A549 (cell line): Measurements from ENCODE around the gene MLNR. TPM values are rescaled to one million over a fixed set of nuclear protein-coding genes. Genes with fewer than 3 reads are reported as not detected.

ENCODE experiments used
- ATAC-seq, 2 experiments: fragments of 200-7000 bp in 1 of 2; fragments of >200 bp in 1 of 2; cut with Nextera tagmentation in 1 of 2; cut with Tn5 transposase in 1 of 2; 3 replicates each; pipeline versions ENCODE4 v1.8.0 to v1.9.1; 2018 to 2020; ENCODE audit warnings: mild to moderate bottlenecking in 1 of 2, moderate library complexity in 1 of 2
- CTCF ChIA-PET: fragments of 300-600 bp; sonication (Branson Sonifier 250); formaldehyde crosslinking; extraction: SDS; loops from one replicate; lab custom pipeline; 2021; ENCODE audit warnings: antibody characterized with exemption, inconsistent platforms; lab: Yijun Ruan, JAX
- POLR2A ChIA-PET: fragments of 350-600 bp; formaldehyde crosslinking; extraction: SDS; loops from one replicate; lab custom pipeline; 2021; ENCODE audit warnings: antibody characterized with exemption, inconsistent platforms; lab: Yijun Ruan, JAX
- DNase-seq, 2 experiments: peaks; one replicate each; pipeline versions ENCODE4 v3.0.0 to v3.0.0-alpha.2; 2011 to 2016; ENCODE audit warnings: low read depth in 1 of 2, low spot score in 1 of 2
- FAIRE-seq: peaks from 2 replicates; lab custom pipeline; 2011; peaks lifted over from hg19 to GRCh38; lab: Jason Lieb, UNC
- H3K27ac ChIP-seq, 2 experiments: fragments of >200 bp; sonication (Bioruptor Twin); formaldehyde crosslinking; 3 replicates each; pipeline ENCODE4 v1.5.1; 2016 to 2017
- H3K4me1 ChIP-seq: fragments of >200 bp; sonication (Bioruptor Twin); formaldehyde crosslinking; 3 replicates; pipeline ENCODE4 v1.6.1; 2016
- H3K4me2 ChIP-seq: fragments of >200 bp; sonication (Bioruptor Twin); formaldehyde crosslinking; 3 replicates; pipeline ENCODE4 v1.6.1; 2016
- H3K4me3 ChIP-seq: fragments of >200 bp; sonication (Bioruptor Twin); formaldehyde crosslinking; 3 replicates; pipeline ENCODE4 v1.5.1; 2016
- H3K9me3 ChIP-seq: fragments of >200 bp; sonication (Bioruptor Twin); formaldehyde crosslinking; 3 replicates; pipeline ENCODE4 v1.6.1; 2016
- BHLHE40 ChIP-seq: IDR thresholded peaks from 2 replicates; pipeline ENCODE4 v1.6.1; 2012; ENCODE audit warnings: low read depth, low read length, inconsistent platforms
- CHD2 ChIP-seq: fragments of 150-350 bp; IDR thresholded peaks from 2 replicates; pipeline ENCODE4 v1.6.1; 2014; ENCODE audit warnings: low read length; ENCODE audit not compliant: partially characterized antibody
- FOSL2 ChIP-seq, 2 experiments: fragments of 450-650 bp in 1 of 2; fragments of >200 bp in 1 of 2; sonication (Bioruptor Twin) in 1 of 2; formaldehyde crosslinking; IDR thresholded peaks; 2 replicates each; pipeline versions ENCODE4 v1.5.0 to v1.6.1; 2016 to 2020; ENCODE audit warnings: mild to moderate bottlenecking in 1 of 2, moderate library complexity in 1 of 2
- HEYL ChIP-seq: fragments of 250-450 bp; sonication (Bioruptor Pico); IDR thresholded peaks from 2 replicates; pipeline ENCODE4 v1.8.0; 2021; ENCODE audit warnings: mild to moderate bottlenecking, moderate library complexity
- JUN ChIP-seq, 2 experiments: fragments of >200 bp; sonication (Bioruptor Twin); formaldehyde crosslinking; IDR thresholded peaks; 2 replicates in 1 of 2; 3 replicates in 1 of 2; pipeline ENCODE4 v1.6.1; 2016 to 2017
- MAFK ChIP-seq: fragments of 450-650 bp; IDR thresholded peaks from 2 replicates; pipeline ENCODE4 v1.6.1; 2014; ENCODE audit not compliant: partially characterized antibody
- NPAS2 ChIP-seq: fragments of 250-450 bp; sonication (Bioruptor Pico); IDR thresholded peaks from 2 replicates; pipeline ENCODE4 v1.8.0; 2022; ENCODE audit warnings: mild to moderate bottlenecking, moderate library complexity, borderline replicate concordance
- NR3C1 ChIP-seq: fragments of >200 bp; sonication (Bioruptor Twin); formaldehyde crosslinking; IDR thresholded peaks from 3 replicates; pipeline ENCODE4 v1.6.1; 2017
- POLR2A ChIP-seq: IDR thresholded peaks from 2 replicates; pipeline ENCODE4 v1.6.1; 2012; ENCODE audit warnings: mild to moderate bottlenecking, low read length
- RARB ChIP-seq: fragments of 250-450 bp; sonication (Bioruptor Pico); IDR thresholded peaks from 2 replicates; pipeline ENCODE4 v1.8.0; 2021; ENCODE audit warnings: mild to moderate bottlenecking, moderate library complexity
- RFX5 ChIP-seq: fragments of 450-650 bp; IDR thresholded peaks from 2 replicates; pipeline ENCODE4 v1.7.1; 2014; ENCODE audit warnings: antibody characterized with exemption, mild to moderate bottlenecking, moderate library complexity
- SMC3 ChIP-seq: fragments of >200 bp; sonication (Bioruptor Twin); formaldehyde crosslinking; IDR thresholded peaks from 3 replicates; pipeline ENCODE4 v1.6.1; 2018; ENCODE audit warnings: inconsistent platforms
- TP53 ChIP-seq: fragments of 250-450 bp; sonication (Bioruptor Pico); IDR thresholded peaks from 2 replicates; pipeline ENCODE4 v1.5.0; 2021; ENCODE audit warnings: mild to moderate bottlenecking, moderate library complexity
- ZSCAN20 ChIP-seq: fragments of 250-450 bp; sonication (Bioruptor Pico); IDR thresholded peaks from 2 replicates; pipeline ENCODE4 v1.8.0; 2022; ENCODE audit warnings: mild to moderate bottlenecking, moderate library complexity
- WGBS: methylation state at CpG from one replicate; pipeline ENCODE4 v1.1.6; 2017; ENCODE audit errors: missing lambda C conversion rate; 5-methylcytosine and 5-hydroxymethylcytosine counted together
- polyA minus RNA-seq: library from RNA; depleted of rRNA, polyadenylated mRNA; stranded (reverse); fragments of >200 nt; gene quantifications from 2 replicates; pipeline ENCODE4 v1.2.3, GENCODE V29; 2011; rRNA and poly(A)+ RNA removed
- polyA plus RNA-seq, 4 experiments: library from polyadenylated mRNA; depleted of rRNA in 3 of 4; stranded (reverse); fragments of >200 nt; fragmentation: RNase III in 1 of 4; extraction: RNeasy Plus Mini Kit Qiagen cat#74134 plus additional on column Dnase treatment in 1 of 4; gene quantifications; 2 replicates in 3 of 4; 3 replicates in 1 of 4; pipeline ENCODE4 v1.2.3, GENCODE V29; 2011 to 2017
- TF ChIP-seq, protein P1 (sequence below): fragments of 250-450 bp; sonication (Bioruptor Pico); IDR thresholded peaks from 2 replicates; pipeline ENCODE4 v1.5.0; 2021; ENCODE audit warnings: mild to moderate bottlenecking, moderate library complexity, borderline replicate concordance
- TF ChIP-seq, protein P2 (sequence below): IDR thresholded peaks from 2 replicates; pipeline ENCODE4 v1.6.1; 2012; ENCODE audit warnings: low read depth, borderline replicate concordance
- TF ChIP-seq, protein P3 (sequence below): fragments of >200 bp; sonication (Bioruptor Twin); formaldehyde crosslinking; IDR thresholded peaks from 3 replicates; pipeline ENCODE4 v1.5.1; 2016
- TF ChIP-seq, protein P4 (sequence below): IDR thresholded peaks from 2 replicates; pipeline ENCODE4 v1.6.1; 2012

The MLNR gene, protein sequence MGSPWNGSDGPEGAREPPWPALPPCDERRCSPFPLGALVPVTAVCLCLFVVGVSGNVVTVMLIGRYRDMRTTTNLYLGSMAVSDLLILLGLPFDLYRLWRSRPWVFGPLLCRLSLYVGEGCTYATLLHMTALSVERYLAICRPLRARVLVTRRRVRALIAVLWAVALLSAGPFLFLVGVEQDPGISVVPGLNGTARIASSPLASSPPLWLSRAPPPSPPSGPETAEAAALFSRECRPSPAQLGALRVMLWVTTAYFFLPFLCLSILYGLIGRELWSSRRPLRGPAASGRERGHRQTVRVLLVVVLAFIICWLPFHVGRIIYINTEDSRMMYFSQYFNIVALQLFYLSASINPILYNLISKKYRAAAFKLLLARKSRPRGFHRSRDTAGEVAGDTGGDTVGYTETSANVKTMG
- polyA plus RNA-seq (2011; rRNA removed) = 0.30 TPM in 1 of 2 replicates, not detected in the other
- 0.45 and 0.47 TPM in 2 replicates for polyA plus RNA-seq (2012; cell fraction: cytosol; rRNA removed)
- polyA plus RNA-seq (2012; cell fraction: nucleus; rRNA removed) = 0.49 and 1.1 TPM in 2 replicates
- polyA plus RNA-seq (2017; fragmentation: RNase III; extraction: RNeasy Plus Mini Kit Qiagen cat#74134 plus additional on column Dnase treatment) = 0.51 to 0.63 TPM (median 0.54 TPM) in 3 replicates
- 0.54 and 0.70 TPM in 2 replicates for polyA minus RNA-seq

DNA sequence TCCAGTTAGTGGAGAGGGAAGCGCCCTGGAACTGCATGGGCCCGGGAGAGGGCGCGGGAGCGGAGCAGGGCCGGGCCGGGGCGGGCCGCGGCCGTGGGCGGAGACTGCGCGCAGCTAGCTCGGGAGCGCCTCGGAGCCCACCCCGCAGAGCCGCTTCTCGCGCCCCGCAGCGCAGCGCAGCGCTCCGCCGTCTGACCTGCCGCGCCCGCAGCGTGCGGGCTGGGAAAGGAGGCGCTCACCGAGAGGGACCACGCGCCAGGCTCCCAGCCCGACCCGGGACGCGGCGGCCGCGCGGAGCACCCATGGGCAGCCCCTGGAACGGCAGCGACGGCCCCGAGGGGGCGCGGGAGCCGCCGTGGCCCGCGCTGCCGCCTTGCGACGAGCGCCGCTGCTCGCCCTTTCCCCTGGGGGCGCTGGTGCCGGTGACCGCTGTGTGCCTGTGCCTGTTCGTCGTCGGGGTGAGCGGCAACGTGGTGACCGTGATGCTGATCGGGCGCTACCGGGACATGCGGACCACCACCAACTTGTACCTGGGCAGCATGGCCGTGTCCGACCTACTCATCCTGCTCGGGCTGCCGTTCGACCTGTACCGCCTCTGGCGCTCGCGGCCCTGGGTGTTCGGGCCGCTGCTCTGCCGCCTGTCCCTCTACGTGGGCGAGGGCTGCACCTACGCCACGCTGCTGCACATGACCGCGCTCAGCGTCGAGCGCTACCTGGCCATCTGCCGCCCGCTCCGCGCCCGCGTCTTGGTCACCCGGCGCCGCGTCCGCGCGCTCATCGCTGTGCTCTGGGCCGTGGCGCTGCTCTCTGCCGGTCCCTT, at the start of gene MLNR:
Gene MLNR (plus strand): TSS at position 303 of the 820 bp plus-strand sequence. CDS start 0 bp downstream, at position 303.
- ChIA-PET POLR2A (interaction anchor here (0.6 to 1.0 kb wide), 3 partner anchors 11 to 244 kb away, joined by 3 to 5 read pairs (median 3); partner anchors contain the start of gene CDADC1), CTCF (interaction anchor here (0.6 to 1.5 kb wide), 6 partner anchors 9 to 242 kb away, joined by 3 to 4 read pairs (median 3); no protein-coding TSS in a partner anchor)
- no peaks in the 10 kb centered on the region; the same call in 2 of the 3 replicates for H3K4me1 ChIP-seq
- peak within 1 kb of the TSS; percentile 58 for H3K4me3 ChIP-seq
- peak; percentile 67 to 68 for DNase-seq
- ATAC-seq = peak; percentile 94 to 98
- peak within 1 kb of the TSS; percentile 71 to 89 for H3K27ac ChIP-seq
- H3K9me3 ChIP-seq = no peaks in the 10 kb centered on the region
- no peak for FAIRE-seq
- peak within 1 kb of the TSS; percentile 77 for H3K4me2 ChIP-seq
- 97% methylated on average over 25 of the region's 111 CpGs for WGBS
- TF ChIP-seq SMC3 (peak; percentile 22), CHD2 (no peak), NR3C1 (no peak), ZSCAN20 (CRISPR knock-in tag) (no peak), NPAS2 (no peak), HEYL (no peak), FOSL2 (IDR thresholded peaks at IDR 0.05) (no peak), FOSL2 (CRISPR knock-in tag; IDR thresholded peaks at IDR 0.05) (no peak), RARB (CRISPR knock-in tag) (no peak), BHLHE40 (no peak), JUN (IDR thresholded peaks at IDR 0.05) (peak in 1 of 2 experiments; percentile 35; a peak in 1 of 5 replicates), RFX5 (no peak), POLR2A (peak; percentile 47), TP53 (no peak)
- TF ChIP-seq, protein P1, sequence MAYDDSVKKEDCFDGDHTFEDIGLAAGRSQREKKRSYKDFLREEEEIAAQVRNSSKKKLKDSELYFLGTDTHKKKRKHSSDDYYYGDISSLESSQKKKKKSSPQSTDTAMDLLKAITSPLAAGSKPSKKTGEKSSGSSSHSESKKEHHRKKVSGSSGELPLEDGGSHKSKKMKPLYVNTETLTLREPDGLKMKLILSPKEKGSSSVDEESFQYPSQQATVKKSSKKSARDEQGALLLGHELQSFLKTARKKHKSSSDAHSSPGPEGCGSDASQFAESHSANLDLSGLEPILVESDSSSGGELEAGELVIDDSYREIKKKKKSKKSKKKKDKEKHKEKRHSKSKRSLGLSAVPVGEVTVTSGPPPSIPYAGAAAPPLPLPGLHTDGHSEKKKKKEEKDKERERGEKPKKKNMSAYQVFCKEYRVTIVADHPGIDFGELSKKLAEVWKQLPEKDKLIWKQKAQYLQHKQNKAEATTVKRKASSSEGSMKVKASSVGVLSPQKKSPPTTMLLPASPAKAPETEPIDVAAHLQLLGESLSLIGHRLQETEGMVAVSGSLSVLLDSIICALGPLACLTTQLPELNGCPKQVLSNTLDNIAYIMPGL (CRISPR knock-in tag) = no peak
- TF ChIP-seq, protein P2, sequence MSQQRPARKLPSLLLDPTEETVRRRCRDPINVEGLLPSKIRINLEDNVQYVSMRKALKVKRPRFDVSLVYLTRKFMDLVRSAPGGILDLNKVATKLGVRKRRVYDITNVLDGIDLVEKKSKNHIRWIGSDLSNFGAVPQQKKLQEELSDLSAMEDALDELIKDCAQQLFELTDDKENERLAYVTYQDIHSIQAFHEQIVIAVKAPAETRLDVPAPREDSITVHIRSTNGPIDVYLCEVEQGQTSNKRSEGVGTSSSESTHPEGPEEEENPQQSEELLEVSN = 0 out of 2 replicates have a peak, but pooled peaks have one; percentile 69
- TF ChIP-seq, protein P3, sequence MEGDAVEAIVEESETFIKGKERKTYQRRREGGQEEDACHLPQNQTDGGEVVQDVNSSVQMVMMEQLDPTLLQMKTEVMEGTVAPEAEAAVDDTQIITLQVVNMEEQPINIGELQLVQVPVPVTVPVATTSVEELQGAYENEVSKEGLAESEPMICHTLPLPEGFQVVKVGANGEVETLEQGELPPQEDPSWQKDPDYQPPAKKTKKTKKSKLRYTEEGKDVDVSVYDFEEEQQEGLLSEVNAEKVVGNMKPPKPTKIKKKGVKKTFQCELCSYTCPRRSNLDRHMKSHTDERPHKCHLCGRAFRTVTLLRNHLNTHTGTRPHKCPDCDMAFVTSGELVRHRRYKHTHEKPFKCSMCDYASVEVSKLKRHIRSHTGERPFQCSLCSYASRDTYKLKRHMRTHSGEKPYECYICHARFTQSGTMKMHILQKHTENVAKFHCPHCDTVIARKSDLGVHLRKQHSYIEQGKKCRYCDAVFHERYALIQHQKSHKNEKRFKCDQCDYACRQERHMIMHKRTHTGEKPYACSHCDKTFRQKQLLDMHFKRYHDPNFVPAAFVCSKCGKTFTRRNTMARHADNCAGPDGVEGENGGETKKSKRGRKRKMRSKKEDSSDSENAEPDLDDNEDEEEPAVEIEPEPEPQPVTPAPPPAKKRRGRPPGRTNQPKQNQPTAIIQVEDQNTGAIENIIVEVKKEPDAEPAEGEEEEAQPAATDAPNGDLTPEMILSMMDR = peak; percentile 38
- TF ChIP-seq, protein P4, sequence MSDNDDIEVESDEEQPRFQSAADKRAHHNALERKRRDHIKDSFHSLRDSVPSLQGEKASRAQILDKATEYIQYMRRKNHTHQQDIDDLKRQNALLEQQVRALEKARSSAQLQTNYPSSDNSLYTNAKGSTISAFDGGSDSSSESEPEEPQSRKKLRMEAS = 0 out of 2 replicates have a peak, but pooled peaks have one; percentile 16

DNA sequence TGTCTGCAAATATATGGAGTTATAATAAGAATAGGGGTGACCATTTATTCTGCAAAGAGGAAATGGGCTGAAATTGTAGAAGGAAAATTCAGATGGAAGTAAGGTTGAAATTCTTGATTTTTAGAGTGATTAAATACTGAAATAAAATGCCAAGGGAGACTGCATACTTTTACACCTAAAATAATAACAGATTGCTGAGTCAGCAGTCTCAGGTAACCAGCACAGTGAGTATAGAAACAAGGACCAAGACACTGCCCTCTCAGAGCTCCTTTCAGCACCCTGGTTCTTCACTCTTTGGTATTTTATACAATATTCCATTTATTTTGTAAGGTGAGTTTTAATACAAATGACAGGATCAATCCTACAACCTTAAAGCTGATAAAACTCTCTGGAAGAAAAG, 48.8 kb upstream of the MLNR start:
- POLR2A ChIA-PET = no interaction called here
- FAIRE-seq (no peak), ATAC-seq (no peak), DNase-seq (no peak)
- H3K4me1 ChIP-seq = no peaks in the 10 kb centered on the region
- no peak overlapping the region for H3K4me3 ChIP-seq
- H3K4me2 ChIP-seq = no peak overlapping the region
- H3K9me3 ChIP-seq = no peaks in the 10 kb centered on the region
- CTCF ChIA-PET = no interaction called here
- TF ChIP-seq, protein P2 = no peak
- TF ChIP-seq RFX5 (no peak), MAFK (peak; percentile 94)
- TF ChIP-seq, all 56 proteins: peak for 1
- H3K27ac ChIP-seq = no peak overlapping the region
